ENCODE measurements around the gene DUOXA2. TPM values are rescaled to one million over a fixed set of nuclear protein-coding genes. Genes with fewer than 3 reads are reported as not detected.
"Not testable (repeated sequence)": the region's sequence is repeated elsewhere in the genome, so short reads cannot be mapped to it uniquely, and the experiment has no call there.

The DUOXA2 gene
- total RNA-seq, 1 experiment from 2014 or later, result not detected

GRCh38 chr15:45101749-45102148 lies 12.4 kb upstream of the DUOXA2 start:
- TF ChIP-seq EZH2phosphoT487 (IDR thresholded peaks at IDR 0.05; ENCODE audit: borderline replicate concordance, low read length), result no peak
- no peak for TF ChIP-seq CTCF (conservative IDR thresholded peaks at IDR 0.05; ENCODE audit: low read depth, low read length)
- no peak for TF ChIP-seq EZH2 (IDR thresholded peaks at IDR 0.05; ENCODE audit: low read length, unreplicated experiment)
- POLR2A ChIA-PET (ENCODE audit: unreplicated experiment), result no interaction called here
- Histone ChIP-seq H3K36me3 (ENCODE audit: low read depth, low read length) (no peaks in the 10 kb centered on the region), H3K79me2 (ENCODE audit: low read length) (no peaks in the 10 kb centered on the region), H3K9ac (ENCODE audit: low read length) (no peak overlapping the region), H4K20me1 (ENCODE audit: low read length) (no peaks in the 10 kb centered on the region), H3F3A (ENCODE audit: low read length, unreplicated experiment) (no peaks in the 10 kb centered on the region), H3K27ac (ENCODE audit: low read length) (no peak overlapping the region), H3K4me2 (ENCODE audit: low read length) (no peak overlapping the region), H3K4me3 (ENCODE audit: low read length) (no peak overlapping the region), H2AFZ (ENCODE audit: low read length) (no peak overlapping the region), H3K9me2 (replicated peaks; ENCODE audit: low read length) (no peaks in the 10 kb centered on the region), H3K9me3 (ENCODE audit: low read length) (no peaks in the 10 kb centered on the region), H3K27me3 (ENCODE audit: low read length) (no peaks in the 10 kb centered on the region), H3K4me1 (ENCODE audit: insufficient read depth, low read length) (no peaks in the 10 kb centered on the region)
- CTCF ChIA-PET, result no interaction called here
- no TSS peak for BruUV-seq (replicated peaks)
- no peak for ATAC-seq
- DNase-seq, result no peak
- intact Hi-C loops (cut with micrococcal nuclease), result no loop called here

- H4K20me1 ChIP-seq (ENCODE audit: low read length), result no peaks in the 10 kb centered on the region
- H3K4me3 ChIP-seq (ENCODE audit: low read length), result no peak overlapping the region
- H2AFZ ChIP-seq (ENCODE audit: low read length), result no peak overlapping the region
- no peak for TF ChIP-seq CTCF (conservative IDR thresholded peaks at IDR 0.05; ENCODE audit: low read depth, low read length)
- TF ChIP-seq EZH2phosphoT487 (IDR thresholded peaks at IDR 0.05; ENCODE audit: borderline replicate concordance, low read length), result no peak
- TF ChIP-seq EZH2 (IDR thresholded peaks at IDR 0.05; ENCODE audit: low read length, unreplicated experiment), result no peak
- H3K27me3 ChIP-seq (ENCODE audit: low read length), result no peaks in the 10 kb centered on the region
- no peak overlapping the region for H3K4me2 ChIP-seq (ENCODE audit: low read length)
- no peak overlapping the region for H3K27ac ChIP-seq (ENCODE audit: low read length)
- no peaks in the 10 kb centered on the region for H3K36me3 ChIP-seq (ENCODE audit: low read depth, low read length)
- BruUV-seq (replicated peaks), result no TSS peak
- no peaks in the 10 kb centered on the region for H3K9me2 ChIP-seq (replicated peaks; ENCODE audit: low read length)
- no peaks in the 10 kb centered on the region for H3K9me3 ChIP-seq (ENCODE audit: low read length)
- CTCF ChIA-PET, result no interaction called here
- DNase-seq, result no peak
- ATAC-seq, result no peak
- POLR2A ChIA-PET (ENCODE audit: unreplicated experiment), result no interaction called here
- intact Hi-C loops (cut with micrococcal nuclease), result no loop called here
- no peaks in the 10 kb centered on the region for H3K79me2 ChIP-seq (ENCODE audit: low read length)
- H3F3A ChIP-seq (ENCODE audit: low read length, unreplicated experiment), result no peaks in the 10 kb centered on the region
- no peak overlapping the region for H3K9ac ChIP-seq (ENCODE audit: low read length)
- H3K4me1 ChIP-seq (ENCODE audit: insufficient read depth, low read length), result no peaks in the 10 kb centered on the region
Observed at GRCh38 chr15:45102226-45102625, 11.9 kb upstream of the DUOXA2 start.

DNA sequence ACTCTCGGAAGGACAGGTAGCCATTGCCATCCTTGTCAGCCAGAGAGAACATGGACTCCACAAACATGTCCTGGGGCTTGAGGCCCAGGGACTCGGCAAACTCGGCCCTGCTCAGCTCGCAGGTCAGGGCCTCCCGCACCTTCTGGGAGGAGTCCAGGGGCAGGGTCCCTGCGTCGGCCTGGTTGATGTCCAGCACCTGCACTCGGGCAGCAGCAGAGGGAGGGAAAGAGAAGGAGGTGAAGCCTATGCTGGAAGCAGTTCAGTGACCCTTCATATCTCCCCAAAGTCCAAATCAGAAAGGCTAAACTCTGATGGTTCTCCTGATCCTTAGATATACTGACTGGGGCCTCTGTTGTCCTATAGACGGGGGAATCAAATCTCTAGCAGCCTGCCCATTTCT lies 10.0 kb upstream of the DUOXA2 start:
- H3K4me1 ChIP-seq (ENCODE audit: insufficient read depth, low read length); BruUV-seq (replicated peaks); H4K20me1 ChIP-seq (ENCODE audit: low read length); H3K36me3 ChIP-seq (ENCODE audit: low read depth, low read length); ATAC-seq; H3K27ac ChIP-seq (ENCODE audit: low read length); DNase-seq; H3K27me3 ChIP-seq (ENCODE audit: low read length); H2AFZ ChIP-seq (ENCODE audit: low read length); H3K79me2 ChIP-seq (ENCODE audit: low read length); H3K9me3 ChIP-seq (ENCODE audit: low read length); H3K9ac ChIP-seq (ENCODE audit: low read length); H3K4me3 ChIP-seq (ENCODE audit: low read length); H3K9me2 ChIP-seq (replicated peaks; ENCODE audit: low read length); H3F3A ChIP-seq (ENCODE audit: low read length, unreplicated experiment); POLR2A ChIA-PET (ENCODE audit: unreplicated experiment); H3K4me2 ChIP-seq (ENCODE audit: low read length); intact Hi-C loops (cut with micrococcal nuclease); CTCF ChIA-PET: not testable (repeated sequence)

All from PC-3 (cell line).